Retinal pigment epithelial cell (primary cell): ENCODE data around the gene SYNJ2.

Experiments
- DNase-seq: peaks from one replicate; pipeline ENCODE4 v3.0.0-alpha.2; 2010; ENCODE audit warnings: low read depth
- H3K4me3 ChIP-seq: 2 replicates; pipeline ENCODE4 v1.5.1; 2011; ENCODE audit warnings: mild to moderate bottlenecking, low read length, control low read depth, moderate library complexity
- TF ChIP-seq, protein P1 (sequence below): conservative IDR thresholded peaks from 2 replicates; pipeline ENCODE4 v1.5.1; 2011; ENCODE audit warnings: low read depth, low read length, control low read depth, inconsistent platforms

Gene SYNJ2

DNA sequence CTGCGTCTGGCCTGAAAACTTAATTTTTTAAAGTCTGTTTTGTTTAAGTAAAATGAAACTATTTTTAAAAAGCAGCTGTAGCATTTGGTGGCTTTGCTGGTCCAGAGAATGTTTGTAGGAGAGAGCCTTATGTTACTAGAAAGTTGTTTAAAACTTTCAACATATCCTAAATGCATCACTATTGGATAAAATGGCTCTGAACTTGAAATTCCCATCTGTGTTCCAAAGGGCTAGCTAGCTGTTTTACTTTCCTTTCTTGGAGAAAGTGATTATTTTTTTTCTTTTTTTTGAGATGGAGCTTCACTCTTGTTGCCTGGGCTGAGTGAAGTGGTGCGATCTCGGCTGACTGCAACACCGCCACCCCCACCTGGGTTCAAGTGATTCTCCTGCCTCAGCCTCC lies 2.5 kb downstream of the SYNJ2 start:
- DNase-seq = no peak
- TF ChIP-seq, protein P1, sequence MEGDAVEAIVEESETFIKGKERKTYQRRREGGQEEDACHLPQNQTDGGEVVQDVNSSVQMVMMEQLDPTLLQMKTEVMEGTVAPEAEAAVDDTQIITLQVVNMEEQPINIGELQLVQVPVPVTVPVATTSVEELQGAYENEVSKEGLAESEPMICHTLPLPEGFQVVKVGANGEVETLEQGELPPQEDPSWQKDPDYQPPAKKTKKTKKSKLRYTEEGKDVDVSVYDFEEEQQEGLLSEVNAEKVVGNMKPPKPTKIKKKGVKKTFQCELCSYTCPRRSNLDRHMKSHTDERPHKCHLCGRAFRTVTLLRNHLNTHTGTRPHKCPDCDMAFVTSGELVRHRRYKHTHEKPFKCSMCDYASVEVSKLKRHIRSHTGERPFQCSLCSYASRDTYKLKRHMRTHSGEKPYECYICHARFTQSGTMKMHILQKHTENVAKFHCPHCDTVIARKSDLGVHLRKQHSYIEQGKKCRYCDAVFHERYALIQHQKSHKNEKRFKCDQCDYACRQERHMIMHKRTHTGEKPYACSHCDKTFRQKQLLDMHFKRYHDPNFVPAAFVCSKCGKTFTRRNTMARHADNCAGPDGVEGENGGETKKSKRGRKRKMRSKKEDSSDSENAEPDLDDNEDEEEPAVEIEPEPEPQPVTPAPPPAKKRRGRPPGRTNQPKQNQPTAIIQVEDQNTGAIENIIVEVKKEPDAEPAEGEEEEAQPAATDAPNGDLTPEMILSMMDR = no peak
- no peak overlapping the region for H3K4me3 ChIP-seq

DNA sequence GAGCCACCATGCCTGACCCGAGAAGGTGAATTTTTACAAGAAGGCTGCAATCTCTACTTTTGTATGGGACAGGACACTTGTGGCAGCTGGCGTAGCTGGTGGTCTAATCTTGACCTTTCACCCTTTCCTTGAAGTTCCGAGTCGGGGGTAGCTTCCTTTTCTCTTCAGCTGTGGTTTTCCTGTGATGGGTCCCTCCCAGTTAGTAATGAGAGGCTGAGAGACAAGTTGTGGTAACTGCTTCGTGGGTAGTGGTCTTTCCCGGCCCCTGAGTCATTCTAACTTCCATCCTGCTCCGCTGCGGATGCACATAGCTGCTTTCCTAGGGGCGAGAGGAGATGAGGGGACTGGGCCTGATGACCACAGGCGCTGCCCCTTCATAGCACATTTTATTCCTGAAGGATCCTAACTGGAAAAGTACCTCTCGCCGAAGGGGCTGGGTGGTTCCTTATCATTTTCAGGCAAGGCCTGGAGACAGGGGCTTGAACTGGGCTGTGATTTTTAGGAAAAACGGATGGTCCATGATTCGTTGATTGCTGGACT lies 3.1 kb downstream of the SYNJ2 start:
- TF ChIP-seq, protein P1 = no peak
- H3K4me3 ChIP-seq = no peak overlapping the region

DNA sequence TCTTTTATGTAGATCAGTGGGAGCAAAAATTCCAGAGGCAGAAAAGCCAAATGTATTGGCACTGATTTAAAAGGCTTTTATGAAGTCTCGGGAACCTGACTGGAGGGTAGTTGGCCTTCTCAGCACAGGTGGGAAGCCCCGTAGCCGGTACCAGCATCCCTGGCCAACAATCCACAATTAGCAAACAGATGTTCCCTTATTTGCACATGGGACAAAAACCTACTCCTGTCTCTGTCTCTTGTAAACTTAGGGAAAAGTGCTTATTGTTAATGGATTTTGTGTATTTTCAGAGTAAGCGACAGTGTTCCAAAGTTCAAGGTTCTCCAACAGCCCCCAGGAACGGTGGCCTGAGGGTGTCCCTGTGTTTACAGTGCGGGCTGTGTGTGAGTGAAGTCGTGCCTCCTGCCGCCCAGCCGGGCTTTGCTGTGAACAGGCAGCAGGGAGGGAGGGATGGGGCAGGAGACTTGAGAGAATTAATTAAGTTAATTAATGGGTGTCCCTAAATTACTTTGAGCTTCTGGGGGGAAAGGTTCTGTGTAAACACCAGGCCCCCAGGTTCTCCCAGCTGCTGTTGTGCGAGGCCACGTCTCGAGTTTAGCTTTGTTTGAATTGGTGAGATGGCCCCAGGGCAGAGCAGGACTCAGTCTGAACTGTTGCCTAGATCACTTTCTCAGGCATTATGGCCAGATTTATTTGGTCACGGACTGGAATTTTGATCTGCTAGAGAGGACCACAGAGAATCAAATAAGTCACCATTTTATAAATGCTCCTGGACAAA lies 3.9 kb downstream of the SYNJ2 start:
- no peak overlapping the region for H3K4me3 ChIP-seq

More for the DNA sequence above, 3.1 kb downstream of the SYNJ2 start:
- DNase-seq = no peak

DNA sequence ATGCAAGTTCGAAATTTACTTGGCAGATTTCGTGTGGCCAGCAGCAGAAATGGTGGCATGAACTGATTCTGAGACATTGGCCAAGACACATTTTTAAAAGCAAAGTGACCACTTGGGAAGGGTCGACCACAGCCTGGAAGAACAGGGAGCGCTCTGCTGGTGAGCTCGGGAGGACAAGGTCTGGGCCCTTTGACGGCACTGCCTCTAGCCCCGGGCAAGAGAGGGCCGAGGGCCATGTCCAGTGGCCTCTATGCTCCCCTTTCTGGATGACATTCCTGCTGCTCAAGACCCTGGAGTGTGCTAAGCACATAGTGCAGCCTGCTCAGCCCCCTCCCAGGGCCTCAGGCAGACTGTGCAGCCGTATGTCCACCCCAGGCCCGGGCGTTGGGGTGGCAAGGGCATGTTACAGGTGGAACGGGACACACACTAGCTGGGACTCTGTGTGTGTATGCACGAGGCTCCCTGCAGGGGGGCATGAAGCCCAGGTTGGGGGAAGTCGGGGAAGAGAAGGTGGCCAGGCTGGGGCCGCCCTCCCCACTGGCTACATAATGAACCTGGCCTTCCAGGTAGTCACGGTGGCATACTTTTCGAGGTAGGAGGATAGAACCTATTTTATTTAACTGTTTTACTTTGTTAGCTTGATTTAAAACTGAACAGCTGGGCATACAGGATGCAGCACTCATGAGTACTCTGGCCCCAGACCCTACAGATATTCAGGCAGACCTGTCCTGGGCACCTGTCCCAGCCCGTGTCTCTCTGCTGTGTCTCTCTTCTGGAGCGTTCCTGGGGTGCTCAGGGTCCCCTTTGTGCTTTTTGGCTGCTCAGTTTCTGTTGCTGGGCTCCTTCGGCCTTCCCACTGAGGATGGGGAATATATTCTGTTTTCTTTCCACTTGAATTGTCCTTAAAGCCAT lies 6.4 kb downstream of the SYNJ2 start:
- no peak overlapping the region for H3K4me3 ChIP-seq
- TF ChIP-seq, protein P1 = no peak
- no peak for DNase-seq

More for the DNA sequence above, 3.9 kb downstream of the SYNJ2 start:
- DNase-seq = no peak
- TF ChIP-seq, protein P1 = no peak

DNA sequence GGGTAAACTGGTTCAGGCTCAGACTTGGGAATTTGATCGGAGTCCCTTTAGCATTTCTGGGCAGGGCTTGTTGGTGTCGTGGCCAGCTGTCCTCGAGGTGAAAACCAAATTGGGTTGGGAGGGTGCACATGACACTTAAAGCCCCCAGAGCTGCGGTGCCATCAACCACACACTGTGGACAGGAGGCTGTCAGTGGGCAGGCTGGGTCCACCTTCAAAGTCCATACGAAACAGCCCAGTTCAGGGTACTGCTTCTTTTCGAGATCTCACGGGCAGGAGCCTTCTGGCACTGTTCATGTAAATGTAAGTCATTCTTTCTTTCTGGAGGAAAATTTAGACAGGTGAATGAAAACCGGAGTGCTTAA lies 7.0 kb downstream of the SYNJ2 start:
- H3K4me3 ChIP-seq = no peak overlapping the region
- TF ChIP-seq, protein P1 = no peak
- DNase-seq = no peak

DNA sequence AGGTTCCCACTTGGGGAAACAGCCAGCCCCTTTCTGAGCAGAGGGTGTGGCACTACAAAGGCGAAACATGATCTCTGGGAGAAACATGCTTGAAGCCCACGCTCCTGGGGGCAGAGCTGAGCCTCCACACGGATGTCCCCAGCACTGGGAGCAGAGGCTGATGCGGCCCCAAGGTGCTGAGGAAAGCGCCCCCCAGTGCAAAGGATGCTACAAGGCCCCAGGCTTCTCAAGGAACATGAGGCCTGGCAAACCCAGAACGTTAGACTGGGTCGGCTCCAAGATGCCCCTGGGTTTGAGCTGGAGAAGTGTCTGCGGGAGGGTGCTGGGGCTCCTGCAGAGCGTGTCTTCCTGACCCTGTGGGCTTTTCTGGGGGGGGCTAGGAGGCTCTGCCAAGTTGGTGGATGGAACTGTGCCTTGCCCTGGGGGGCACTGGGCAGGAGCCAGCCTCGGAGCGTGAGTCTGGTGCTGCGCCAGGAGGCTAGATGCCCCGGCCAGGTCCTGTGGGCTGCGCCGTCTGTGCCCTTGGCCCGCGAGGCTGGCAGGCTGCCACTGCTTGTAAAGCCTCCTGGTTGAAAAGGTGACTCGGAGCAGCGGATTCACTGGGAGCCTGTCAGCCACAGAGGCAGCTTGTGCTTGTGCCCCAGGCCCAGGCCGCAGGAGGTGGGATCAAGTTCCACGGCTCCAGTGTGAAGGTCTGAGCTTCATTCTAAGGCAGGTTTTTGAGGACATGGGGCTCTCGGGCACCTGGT lies 8.1 kb downstream of the SYNJ2 start:
- no peak overlapping the region for H3K4me3 ChIP-seq

More for the DNA sequence above, 8.1 kb downstream of the SYNJ2 start:
- DNase-seq = peak; percentile 48
- TF ChIP-seq, protein P1 = peak; percentile 9
